Measurements from ENCODE around the gene HNRNPC. TPM values are rescaled to one million over a fixed set of nuclear protein-coding genes. Genes with fewer than 3 reads are reported as not detected.

HNRNPC gene
- total RNA-seq, 1 experiment from 2014 or later = 1,144 TPM

DNA sequence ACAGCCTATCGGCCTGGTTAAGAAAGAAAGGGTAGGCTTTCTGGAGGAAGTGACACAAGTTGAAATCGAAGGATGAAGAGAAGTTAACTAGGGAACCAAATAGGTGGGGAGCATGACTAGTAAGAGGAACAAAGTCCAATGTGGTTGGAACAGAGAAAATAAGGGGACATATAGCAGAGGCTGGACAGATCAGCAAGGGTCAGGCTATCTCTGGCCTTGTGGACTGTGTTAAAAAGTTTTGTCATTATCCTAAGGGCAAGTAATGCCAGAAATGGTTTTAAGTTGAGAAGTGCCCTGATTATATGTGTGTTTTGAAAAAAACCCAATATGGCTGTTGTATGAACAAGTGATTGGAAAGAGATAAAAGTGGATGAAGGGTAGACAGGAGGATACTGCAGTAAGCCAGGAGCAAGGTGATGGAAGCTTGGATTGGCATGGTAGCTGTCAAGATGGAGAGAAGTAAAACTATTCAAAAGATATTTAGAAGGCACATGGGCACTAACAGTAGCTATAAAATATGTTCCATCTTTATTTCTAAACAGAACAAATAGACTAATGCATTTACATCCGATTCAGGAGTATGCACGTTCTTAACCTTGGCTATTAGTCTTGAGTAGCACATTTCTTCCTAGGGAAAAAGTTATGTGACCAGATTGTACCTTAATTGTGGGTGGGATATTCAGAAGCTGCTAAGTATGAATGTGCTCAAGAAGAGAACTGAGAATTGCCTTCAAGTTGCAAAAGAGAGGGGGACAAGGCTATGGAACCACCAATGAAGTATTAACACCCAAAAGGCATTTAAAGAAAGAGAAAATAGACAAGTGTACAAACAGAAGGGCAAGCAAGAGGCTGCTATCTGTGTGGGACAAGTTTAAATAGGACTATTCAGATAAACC lies 66.5 kb downstream of the HNRNPC start:
- H4K20me1 ChIP-seq (ENCODE audit: insufficient read depth, low read depth, low read length) = peaks cover 70% of the 10 kb centered on the region
- H3K36me3 ChIP-seq (ENCODE audit: insufficient read depth, low read length) = peaks cover 29% of the 10 kb centered on the region

DNA sequence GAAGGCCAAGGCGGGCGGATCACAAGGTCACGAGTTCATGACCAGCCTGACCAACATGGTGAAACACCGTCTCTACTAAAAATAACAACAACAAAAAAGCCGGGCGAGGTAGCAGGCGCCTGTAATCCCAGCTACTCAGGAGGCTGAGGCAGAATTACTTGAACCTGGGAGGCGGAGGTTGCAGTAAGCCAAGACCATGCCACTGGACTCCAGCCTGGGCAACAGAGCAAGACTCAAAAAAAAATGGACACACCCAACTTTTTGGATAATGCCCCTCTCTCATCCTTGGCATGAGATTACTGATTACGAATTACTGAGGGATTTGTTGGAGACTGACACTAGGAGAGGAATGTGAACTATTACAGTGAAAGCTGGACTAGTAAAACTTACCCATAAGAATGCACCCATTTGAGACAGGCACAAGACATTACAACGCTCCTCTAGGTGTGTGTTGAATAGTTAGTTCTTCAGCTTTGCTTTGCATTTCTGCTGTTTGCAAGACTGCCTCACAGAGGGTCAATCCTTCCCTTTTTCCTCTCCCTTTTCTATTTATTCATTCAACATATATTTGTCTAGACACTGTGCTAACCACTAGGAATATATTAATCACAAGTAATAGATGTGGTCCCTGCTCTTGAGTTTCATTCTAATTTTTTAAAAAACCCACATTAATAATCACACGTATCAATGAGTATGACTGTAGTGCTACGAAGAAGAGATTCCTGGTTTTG lies 67.3 kb downstream of the HNRNPC start:
- Histone ChIP-seq H3K4me2 (ENCODE audit: low read depth, low read length, poor library complexity, severe bottlenecking) (no peak overlapping the region), H4K20me1 (ENCODE audit: insufficient read depth, low read depth, low read length) (peaks cover 62% of the 10 kb centered on the region), H2AFZ (ENCODE audit: low read length) (no peak overlapping the region), H3K4me3 (ENCODE audit: low read length) (no peak overlapping the region), H3K9ac (ENCODE audit: low read length) (no peak overlapping the region), H3K36me3 (ENCODE audit: insufficient read depth, low read length) (peaks cover 21% of the 10 kb centered on the region), H3K79me2 (ENCODE audit: low read length) (no peaks in the 10 kb centered on the region), H3K9me2 (replicated peaks; ENCODE audit: insufficient read depth, low read length) (no peaks in the 10 kb centered on the region), H3K27me3 (ENCODE audit: low read length) (no peaks in the 10 kb centered on the region), H3K4me1 (ENCODE audit: low read length) (no peaks in the 10 kb centered on the region), H3K9me3 (ENCODE audit: low read length) (no peaks in the 10 kb centered on the region), H3K27ac (ENCODE audit: low read length) (no peak overlapping the region)
- DNase-seq = no peak

More for the DNA sequence above, 66.5 kb downstream of the HNRNPC start:
- no peaks in the 10 kb centered on the region for H3K27me3 ChIP-seq (ENCODE audit: low read length)
- H3K27ac ChIP-seq (ENCODE audit: low read length) = no peak overlapping the region
- no peaks in the 10 kb centered on the region for H3K4me1 ChIP-seq (ENCODE audit: low read length)
- no peaks in the 10 kb centered on the region for H3K9me2 ChIP-seq (replicated peaks; ENCODE audit: insufficient read depth, low read length)
- peak; percentile 50 for DNase-seq
- H3K79me2 ChIP-seq (ENCODE audit: low read length) = no peaks in the 10 kb centered on the region
- H3K4me3 ChIP-seq (ENCODE audit: low read length) = no peak overlapping the region
- H3K9me3 ChIP-seq (ENCODE audit: low read length) = no peaks in the 10 kb centered on the region
- no peak overlapping the region for H2AFZ ChIP-seq (ENCODE audit: low read length)
- H3K4me2 ChIP-seq (ENCODE audit: low read depth, low read length, poor library complexity, severe bottlenecking) = no peak overlapping the region
- no peak overlapping the region for H3K9ac ChIP-seq (ENCODE audit: low read length)

DNA sequence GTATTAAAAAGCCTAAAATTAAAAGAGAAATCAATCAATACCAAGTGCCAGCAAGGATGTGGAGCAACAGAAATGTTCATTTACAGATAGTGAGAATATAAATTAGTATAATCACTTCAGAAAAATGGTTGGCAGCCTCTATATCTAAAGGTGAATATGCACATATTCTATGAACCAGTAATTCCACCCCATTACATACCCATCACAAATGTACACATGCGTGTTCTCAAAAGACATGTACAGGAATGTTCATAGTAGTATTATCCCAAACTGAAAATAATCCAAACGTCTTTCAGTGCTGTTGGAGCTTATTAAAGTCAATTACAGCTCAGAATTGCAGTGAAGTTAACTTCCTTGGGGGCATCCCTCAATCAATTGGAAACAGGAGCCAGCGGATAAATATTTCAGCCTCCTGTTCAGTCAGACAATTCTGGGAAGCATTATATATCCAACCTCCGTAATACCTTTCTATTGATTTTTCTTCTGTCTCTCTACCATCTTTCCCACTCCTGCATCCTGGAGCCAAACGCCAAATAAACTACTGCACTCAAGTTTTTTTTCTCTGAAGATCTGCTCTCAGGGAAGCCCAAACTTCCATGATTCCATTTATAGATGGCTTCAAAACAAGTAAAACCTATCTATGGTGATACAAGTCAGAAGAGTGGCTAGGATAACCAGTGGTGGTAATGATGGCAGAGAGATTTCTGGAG lies 68.3 kb downstream of the HNRNPC start:
- H4K20me1 ChIP-seq (ENCODE audit: insufficient read depth, low read depth, low read length) = peaks cover 52% of the 10 kb centered on the region

DNA sequence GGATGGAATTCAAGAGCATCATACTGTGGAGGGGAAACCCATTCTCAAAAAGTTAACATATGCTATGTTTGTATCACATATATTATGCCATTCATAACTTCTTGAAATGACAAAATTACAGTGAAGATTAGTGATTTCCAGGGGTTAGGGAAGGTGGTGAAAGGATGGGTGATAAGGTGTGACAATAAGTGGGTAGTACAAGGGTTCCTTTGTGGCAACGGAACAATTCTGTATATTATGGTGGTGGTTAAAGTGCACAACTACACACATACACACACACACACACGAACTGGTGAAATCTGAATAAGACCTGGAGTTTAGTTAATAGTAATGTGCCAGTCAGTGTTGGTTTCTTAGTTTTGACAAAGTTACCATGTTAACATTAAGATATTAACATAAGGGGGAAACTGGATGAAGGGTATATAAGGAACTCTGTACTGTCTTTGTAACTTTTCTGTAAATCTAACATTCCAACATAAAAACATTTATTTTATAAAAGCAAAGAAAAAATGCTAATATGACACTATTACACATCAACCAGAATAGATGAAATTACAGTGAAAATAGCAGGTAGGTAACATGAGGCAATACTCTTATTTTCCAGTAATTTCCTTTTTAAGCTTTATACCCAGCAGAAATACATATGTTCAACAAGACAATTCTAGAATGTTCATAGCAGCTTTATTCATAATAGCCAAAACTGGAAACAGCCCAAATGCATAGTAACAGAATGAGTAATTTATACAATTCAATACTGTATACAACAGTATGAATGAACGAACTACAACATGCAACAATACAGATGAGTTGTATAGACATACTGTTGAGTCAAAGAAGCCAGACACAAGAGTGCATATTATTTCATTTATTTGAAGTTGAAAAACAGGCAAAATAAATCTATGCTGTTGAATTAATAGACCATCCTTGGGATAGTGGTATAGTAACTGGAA lies 69.4 kb downstream of the HNRNPC start:
- no peak overlapping the region for H3K4me3 ChIP-seq (ENCODE audit: low read length)
- H4K20me1 ChIP-seq (ENCODE audit: insufficient read depth, low read depth, low read length) = peaks cover 42% of the 10 kb centered on the region
- no peak overlapping the region for H2AFZ ChIP-seq (ENCODE audit: low read length)
- no peak overlapping the region for H3K27ac ChIP-seq (ENCODE audit: low read length)
- H3K9ac ChIP-seq (ENCODE audit: low read length) = no peak overlapping the region
- no peaks in the 10 kb centered on the region for H3K27me3 ChIP-seq (ENCODE audit: low read length)
- peak; percentile 57 for DNase-seq
- H3K4me2 ChIP-seq (ENCODE audit: low read depth, low read length, poor library complexity, severe bottlenecking) = no peak overlapping the region
- no peaks in the 10 kb centered on the region for H3K9me2 ChIP-seq (replicated peaks; ENCODE audit: insufficient read depth, low read length)
- no peaks in the 10 kb centered on the region for H3K9me3 ChIP-seq (ENCODE audit: low read length)
- H3K79me2 ChIP-seq (ENCODE audit: low read length) = no peaks in the 10 kb centered on the region
- H3K36me3 ChIP-seq (ENCODE audit: insufficient read depth, low read length) = 0 out of 2 replicates have a peak, but pooled peaks cover under 1% of the 10 kb centered on the region
- H3K4me1 ChIP-seq (ENCODE audit: low read length) = no peaks in the 10 kb centered on the region

More for the DNA sequence above, 68.3 kb downstream of the HNRNPC start:
- no peak overlapping the region for H2AFZ ChIP-seq (ENCODE audit: low read length)
- peaks cover 11% of the 10 kb centered on the region for H3K36me3 ChIP-seq (ENCODE audit: insufficient read depth, low read length)
- H3K79me2 ChIP-seq (ENCODE audit: low read length) = no peaks in the 10 kb centered on the region
- no peak overlapping the region for H3K9ac ChIP-seq (ENCODE audit: low read length)
- no peaks in the 10 kb centered on the region for H3K27me3 ChIP-seq (ENCODE audit: low read length)
- H3K27ac ChIP-seq (ENCODE audit: low read length) = no peak overlapping the region
- DNase-seq = no peak
- H3K4me1 ChIP-seq (ENCODE audit: low read length) = no peaks in the 10 kb centered on the region
- no peak overlapping the region for H3K4me3 ChIP-seq (ENCODE audit: low read length)
- H3K4me2 ChIP-seq (ENCODE audit: low read depth, low read length, poor library complexity, severe bottlenecking) = no peak overlapping the region
- no peaks in the 10 kb centered on the region for H3K9me2 ChIP-seq (replicated peaks; ENCODE audit: insufficient read depth, low read length)
- H3K9me3 ChIP-seq (ENCODE audit: low read length) = no peaks in the 10 kb centered on the region

DNA sequence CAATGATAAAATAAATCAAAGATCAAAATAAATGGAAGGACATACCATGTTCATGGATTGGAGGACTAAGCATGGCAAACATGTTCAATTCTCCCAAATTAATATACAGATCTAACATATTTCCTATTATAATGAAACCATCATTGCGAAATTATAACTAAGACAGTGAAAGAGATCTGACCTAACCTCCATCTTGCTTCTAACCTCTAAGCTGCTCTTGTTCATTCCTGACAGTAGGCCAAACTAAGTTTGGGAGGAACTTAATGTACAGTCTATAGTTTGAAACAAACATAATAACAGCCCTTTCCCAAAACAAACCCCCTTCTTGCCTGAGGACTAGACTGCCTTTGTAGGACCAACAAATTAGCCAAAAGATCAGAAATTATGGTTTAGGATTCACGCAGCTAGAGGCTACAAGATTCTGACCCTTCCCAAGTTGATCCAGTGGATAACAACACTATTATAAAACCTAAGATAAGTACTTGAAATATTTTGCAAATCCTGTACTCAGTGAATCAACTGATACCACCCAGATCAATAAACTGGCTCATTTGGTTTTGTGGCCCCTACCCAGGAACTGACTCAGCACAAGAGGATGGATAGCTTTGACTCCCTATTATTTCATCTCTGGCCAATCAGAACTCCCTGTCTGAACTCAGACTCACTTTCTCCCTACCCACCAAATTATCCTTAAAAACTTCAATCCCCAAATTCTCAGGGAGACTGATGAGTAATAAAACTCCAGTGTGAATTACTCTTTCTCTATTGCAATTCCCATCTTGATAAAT lies 71.6 kb downstream of the HNRNPC start:
- H4K20me1 ChIP-seq (ENCODE audit: insufficient read depth, low read depth, low read length) = peaks cover 28% of the 10 kb centered on the region
- H3K27ac ChIP-seq (ENCODE audit: low read length) = no peak overlapping the region
- H3K9me2 ChIP-seq (replicated peaks; ENCODE audit: insufficient read depth, low read length) = no peaks in the 10 kb centered on the region
- H3K9ac ChIP-seq (ENCODE audit: low read length) = no peak overlapping the region
- no peak overlapping the region for H2AFZ ChIP-seq (ENCODE audit: low read length)
- H3K9me3 ChIP-seq (ENCODE audit: low read length) = no peaks in the 10 kb centered on the region
- H3K27me3 ChIP-seq (ENCODE audit: low read length) = no peaks in the 10 kb centered on the region
- DNase-seq = peak; percentile 56
- H3K4me2 ChIP-seq (ENCODE audit: low read depth, low read length, poor library complexity, severe bottlenecking) = no peak overlapping the region
- no peaks in the 10 kb centered on the region for H3K79me2 ChIP-seq (ENCODE audit: low read length)
- H3K4me3 ChIP-seq (ENCODE audit: low read length) = no peak overlapping the region
- H3K4me1 ChIP-seq (ENCODE audit: low read length) = peaks cover 2% of the 10 kb centered on the region
- H3K36me3 ChIP-seq (ENCODE audit: insufficient read depth, low read length) = no peaks in the 10 kb centered on the region

DNA sequence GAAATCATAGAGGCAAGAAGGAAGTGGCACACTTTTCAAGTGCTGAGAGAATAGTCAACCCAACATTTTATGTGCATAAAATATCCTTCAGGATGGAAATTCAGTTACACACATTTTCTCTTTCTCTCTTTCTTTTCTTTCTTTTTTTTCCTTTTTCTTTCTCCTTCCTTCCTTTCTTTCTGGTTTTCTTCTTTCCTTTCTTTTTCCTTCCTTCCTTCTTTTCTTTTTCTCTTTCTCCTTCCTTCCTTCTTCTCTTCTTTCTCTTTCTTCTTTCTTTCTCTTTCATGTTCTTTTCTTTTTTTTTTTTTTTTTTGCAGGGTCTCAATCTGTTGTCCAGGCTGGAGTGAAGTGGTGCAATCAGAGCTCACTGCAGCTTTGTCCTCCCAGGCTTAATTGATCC lies 74.6 kb downstream of the HNRNPC start:
- H3K4me2 ChIP-seq (ENCODE audit: low read depth, low read length, poor library complexity, severe bottlenecking) = no peak overlapping the region

More for the DNA sequence above, 74.6 kb downstream of the HNRNPC start:
- 0 out of 2 replicates have a peak, but pooled peaks cover 6% of the 10 kb centered on the region for H4K20me1 ChIP-seq (ENCODE audit: insufficient read depth, low read depth, low read length)
- no peaks in the 10 kb centered on the region for H3K9me3 ChIP-seq (ENCODE audit: low read length)
- no peak overlapping the region for H3K9ac ChIP-seq (ENCODE audit: low read length)
- DNase-seq = no peak
- no peaks in the 10 kb centered on the region for H3K36me3 ChIP-seq (ENCODE audit: insufficient read depth, low read length)
- peaks cover 18% of the 10 kb centered on the region for H3K4me1 ChIP-seq (ENCODE audit: low read length)
- H2AFZ ChIP-seq (ENCODE audit: low read length) = no peak overlapping the region
- H3K4me3 ChIP-seq (ENCODE audit: low read length) = no peak overlapping the region
- H3K9me2 ChIP-seq (replicated peaks; ENCODE audit: insufficient read depth, low read length) = no peaks in the 10 kb centered on the region
- no peak overlapping the region for H3K27ac ChIP-seq (ENCODE audit: low read length)
- no peaks in the 10 kb centered on the region for H3K79me2 ChIP-seq (ENCODE audit: low read length)
- no peaks in the 10 kb centered on the region for H3K27me3 ChIP-seq (ENCODE audit: low read length)

Measured in Karpas-422 (cell line).